HG03139 (cell line): ENCODE measurements around the gene TDRD3.
"Not testable (repeated sequence)": the region's sequence is repeated elsewhere in the genome, so short reads cannot be mapped to it uniquely, and the experiment has no call there.

Source experiments
- ATAC-seq: cut with Tn5 transposase; IDR thresholded peaks from one replicate; pipeline ENCODE4 v1.9.1; 2021; ENCODE audit not compliant: unreplicated experiment

Gene TDRD3

DNA sequence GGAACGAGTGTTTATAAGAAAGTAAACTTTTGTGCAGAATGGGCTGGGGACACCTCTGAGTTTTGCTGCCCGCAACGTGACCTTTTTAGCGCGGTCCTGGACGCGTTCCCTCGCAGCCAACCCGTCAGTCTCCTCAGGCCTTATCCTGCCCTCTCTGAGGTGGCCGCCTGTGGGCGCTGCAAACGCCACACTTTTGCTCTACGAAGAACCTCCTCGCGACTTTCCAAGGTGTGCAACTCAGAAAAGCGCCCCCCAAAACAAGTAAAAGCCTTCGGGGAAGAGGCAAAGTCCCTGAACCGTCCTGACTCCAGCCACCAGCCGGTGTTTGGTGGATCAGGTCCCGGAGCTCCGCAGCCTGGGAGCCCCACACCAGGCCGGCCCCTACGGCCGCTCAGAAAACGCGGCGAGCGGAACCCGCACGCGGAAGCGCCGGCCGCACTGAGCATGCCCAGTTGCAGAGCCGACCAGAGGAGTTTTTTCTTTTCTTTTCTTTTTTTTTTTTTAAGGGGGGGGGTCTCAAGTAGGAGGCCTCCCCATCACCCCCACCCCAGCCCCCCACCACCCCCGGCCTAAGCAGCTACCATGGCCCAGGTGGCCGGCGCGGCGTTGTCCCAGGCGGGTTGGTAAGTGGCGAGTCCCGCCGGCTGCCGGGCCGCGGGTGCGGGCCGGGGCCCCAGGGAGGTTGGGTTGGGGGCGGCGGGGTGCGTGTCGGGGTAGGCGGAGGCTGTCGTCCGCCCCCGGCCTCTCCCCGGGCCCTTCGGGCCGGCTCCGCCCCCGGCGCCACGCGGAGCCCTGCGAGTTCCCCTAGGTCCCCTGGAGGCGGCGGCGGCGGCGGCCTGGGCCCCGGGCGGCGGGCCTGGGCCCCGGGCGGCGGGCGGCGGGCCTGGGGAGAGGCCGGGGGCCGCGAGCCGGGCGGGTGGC lies at the start of gene TDRD3:
Gene TDRD3, plus strand, starts transcription at position 438 of the 921 bp plus-strand sequence. Its CDS starts 145 bp downstream, at position 583.
- peak; percentile 55 for ATAC-seq

- no peak for ATAC-seq
Measured at GRCh38 chr13:60347690-60348089, 49.3 kb upstream of the TDRD3 start.

DNA sequence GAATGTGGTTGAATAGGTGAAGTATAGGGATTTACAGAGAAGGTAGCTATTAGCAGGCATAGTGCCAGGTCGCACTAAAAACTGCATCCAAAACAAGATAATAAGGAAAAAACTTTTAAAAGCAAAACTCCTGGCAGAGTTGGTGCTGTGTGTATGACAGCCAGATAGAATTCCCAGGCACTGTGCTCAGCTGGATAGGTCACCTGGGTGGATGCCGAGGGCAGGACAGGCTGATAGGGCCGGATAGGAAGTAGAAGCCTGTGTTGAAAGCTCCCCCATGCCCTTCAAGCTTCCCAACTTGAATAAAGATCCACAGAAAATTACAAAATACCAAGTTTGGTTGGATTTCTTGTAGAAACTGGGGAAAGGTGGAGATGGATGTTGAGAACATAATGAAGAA lies 48.9 kb upstream of the TDRD3 start:
- ATAC-seq, result no peak

GRCh38 chr13:60351326-60351725 lies 45.7 kb upstream of the TDRD3 start:
- no peak for ATAC-seq

GRCh38 chr13:60351855-60352615 lies 45.0 kb upstream of the TDRD3 start:
- ATAC-seq, result no peak

DNA sequence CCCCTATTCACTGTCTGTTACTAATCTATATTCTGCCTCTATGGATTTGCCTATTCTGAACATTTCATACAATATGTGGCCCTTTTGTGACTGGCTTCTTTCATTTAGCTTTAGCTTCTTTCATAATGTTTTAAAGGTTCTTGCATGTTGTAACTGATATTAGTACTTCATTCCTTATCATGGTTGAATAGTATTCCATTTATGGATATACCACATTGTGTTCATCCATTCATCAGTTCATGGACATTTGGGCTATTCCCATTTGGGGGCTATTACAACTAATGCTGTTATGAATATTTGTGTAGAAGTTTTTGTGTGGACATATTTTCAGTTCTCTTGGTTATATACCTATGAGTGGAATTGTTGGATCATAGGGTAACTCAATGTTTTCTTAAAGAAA lies 44.4 kb upstream of the TDRD3 start:
- ATAC-seq, result no peak

DNA sequence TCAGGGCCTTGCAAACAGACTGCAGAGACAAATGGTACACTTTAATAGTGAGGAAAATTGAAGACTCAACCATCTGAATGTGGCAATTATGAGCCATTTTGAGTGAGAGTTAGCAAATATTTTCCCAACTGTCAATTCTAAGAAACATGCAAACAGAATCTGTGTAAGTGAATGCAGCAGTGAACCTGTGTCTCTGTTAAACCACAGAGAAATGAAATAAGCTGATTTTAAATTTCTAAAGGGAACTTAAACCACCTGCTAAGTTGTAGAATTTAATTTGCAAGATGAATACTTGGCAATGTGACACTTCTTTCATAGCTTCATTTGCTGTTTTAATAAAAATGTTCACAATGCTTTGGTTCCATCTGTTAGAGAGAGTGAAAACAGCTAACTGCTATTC lies 42.0 kb upstream of the TDRD3 start:
- ATAC-seq, result no peak

DNA sequence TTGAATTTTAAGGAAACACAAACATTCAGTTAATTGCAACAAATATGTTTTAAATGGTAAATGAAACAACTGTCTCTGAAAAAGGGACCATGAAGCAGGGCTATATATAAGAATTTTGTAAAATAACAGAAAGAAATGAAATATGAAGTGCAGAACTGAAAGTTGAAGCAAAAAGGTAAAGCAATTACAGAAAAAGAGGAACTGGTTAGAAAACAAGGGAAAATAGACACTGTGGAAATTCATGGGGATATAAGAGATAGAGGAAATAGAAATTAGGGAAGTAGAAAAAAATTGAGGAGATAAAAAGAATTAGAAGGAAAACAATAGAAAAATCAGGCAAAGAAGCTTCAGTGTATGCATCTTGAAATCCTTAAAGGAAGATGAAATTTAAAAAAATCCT lies 40.0 kb upstream of the TDRD3 start:
- no peak for ATAC-seq

DNA sequence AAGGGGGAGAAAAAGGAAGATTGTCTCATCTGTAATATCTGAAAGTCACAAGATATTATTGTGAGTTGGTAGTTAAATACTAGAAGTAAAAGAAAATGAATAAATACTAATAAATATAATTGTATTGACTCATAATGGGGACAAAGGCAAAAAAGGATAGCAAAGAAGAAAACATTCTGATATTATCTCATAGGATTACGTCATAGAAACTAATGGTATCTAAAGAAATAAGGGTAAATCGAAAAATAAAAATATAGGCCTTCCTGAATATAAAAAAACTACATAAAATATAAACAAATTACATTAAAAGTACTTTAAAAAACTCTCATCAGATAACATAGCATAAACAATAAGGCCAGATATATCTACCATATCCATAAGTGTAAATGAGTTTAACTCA lies 38.6 kb upstream of the TDRD3 start:
- ATAC-seq, result no peak

DNA sequence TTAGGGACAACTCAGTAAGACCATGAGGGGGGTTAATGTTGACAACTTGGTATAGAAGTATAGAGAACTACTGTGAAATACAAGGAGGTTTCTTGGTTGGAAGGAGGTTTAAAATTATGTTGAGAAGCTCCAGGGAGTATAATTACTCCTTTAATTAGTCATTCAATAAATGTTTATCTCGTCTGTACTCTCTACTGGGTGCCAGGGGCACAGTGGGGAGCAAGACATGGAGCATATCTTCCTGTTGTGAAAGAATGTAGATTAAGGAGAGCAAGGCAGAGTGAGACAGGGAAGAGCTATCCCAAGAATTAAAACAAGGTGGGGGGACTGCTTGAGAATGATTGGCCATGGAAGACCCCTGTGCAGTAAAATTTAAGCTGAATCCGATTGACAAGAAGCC lies 33.7 kb upstream of the TDRD3 start:
- ATAC-seq, result no peak

DNA sequence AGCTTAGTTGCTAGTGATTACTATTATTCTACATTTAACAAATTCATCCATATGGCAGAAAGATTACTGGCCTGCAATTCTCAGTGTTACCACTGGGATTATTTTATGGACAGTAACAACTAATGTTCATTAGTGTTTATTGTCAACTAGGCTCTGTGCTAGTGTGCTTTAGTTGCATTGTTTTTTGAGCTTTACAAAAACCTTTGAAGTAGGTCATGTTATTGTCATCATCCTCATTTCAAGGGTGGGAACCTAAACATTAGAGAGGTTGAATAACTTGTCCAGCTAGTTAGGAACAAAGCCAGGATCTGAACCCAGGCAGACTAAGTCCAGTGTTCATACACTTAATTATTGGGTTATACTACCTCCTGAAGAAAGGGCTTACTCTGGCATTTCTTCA lies 27.8 kb upstream of the TDRD3 start:
- no peak for ATAC-seq

- no peak for ATAC-seq
Measured at GRCh38 chr13:60370343-60370742, 26.7 kb upstream of the TDRD3 start.

DNA sequence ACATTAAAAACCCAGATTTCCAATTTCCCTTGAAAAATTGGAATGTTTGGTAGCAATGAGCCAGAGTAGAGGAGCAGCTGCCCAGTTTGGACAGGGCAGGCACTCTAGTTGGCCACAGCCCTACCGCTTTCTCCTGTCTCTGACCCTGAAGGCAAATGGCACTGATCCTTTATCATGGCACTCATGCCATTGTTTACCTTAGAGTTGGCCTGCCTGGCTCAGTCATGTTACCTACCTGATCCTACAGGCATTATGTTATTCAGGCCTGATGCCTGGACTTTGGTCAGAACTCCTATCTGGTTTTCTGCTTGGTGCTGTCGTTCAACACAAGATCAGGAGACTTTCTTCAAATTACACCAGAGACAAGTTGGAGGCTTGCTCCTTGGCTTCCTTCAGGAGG lies 24.9 kb upstream of the TDRD3 start:
- ATAC-seq, result no peak

- ATAC-seq, result not testable (repeated sequence)
Measured at GRCh38 chr13:60379282-60379681, 17.7 kb upstream of the TDRD3 start.

DNA sequence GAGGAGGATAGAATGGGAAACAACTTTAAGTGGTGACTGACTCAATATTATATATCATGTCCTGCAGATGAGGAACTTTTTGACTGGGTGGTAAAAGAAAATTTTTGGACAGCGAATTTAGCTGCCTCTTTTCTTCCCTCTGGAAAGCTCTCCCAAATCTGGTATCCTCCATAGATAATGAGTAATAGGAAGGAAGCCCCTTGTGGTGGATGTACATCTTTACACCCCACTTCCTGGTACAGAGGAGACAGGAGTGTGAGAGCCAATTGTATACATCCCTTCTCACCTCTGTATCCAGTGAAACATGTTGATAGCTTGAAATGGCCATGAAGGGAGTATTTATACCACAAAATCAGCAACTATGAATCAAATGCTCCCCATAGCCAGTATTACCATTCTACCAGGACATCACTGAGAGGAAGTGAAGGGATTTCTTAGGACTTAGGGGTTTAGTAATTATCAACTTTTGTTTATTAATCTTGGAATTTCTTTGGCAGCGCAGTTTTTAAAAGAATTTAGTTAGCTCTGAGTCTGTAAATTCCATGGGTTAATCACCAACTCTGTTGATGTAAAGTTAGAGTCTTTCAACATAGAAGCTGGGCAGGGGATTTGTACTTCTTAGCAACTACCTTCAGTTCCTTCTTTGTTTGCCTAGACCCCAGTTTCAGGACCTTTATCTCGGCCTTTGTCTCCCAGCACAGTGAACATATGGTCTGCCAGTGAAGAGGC lies 17.0 kb upstream of the TDRD3 start:
- ATAC-seq, result no peak

- no peak for ATAC-seq
Measured at GRCh38 chr13:60384911-60385310, 12.1 kb upstream of the TDRD3 start.

DNA sequence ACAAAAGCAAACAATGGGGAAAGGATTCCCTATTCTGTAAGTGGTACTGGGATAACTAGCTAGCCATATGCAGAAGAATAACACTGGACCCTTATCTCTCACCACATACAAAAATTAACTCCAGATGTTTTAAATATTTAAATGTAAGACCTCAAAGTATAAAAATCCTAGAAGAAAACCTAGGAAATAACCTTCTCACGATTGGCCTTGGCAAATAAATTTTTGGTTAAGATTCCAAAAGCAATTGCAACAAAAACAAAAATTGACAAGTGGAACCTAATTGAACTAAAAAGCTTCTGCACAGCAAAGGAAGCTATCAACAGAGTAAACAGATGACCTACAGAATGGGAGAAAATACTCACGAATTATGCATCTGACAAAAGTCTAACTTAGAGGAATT lies 10.8 kb upstream of the TDRD3 start:
- ATAC-seq, result no peak

DNA sequence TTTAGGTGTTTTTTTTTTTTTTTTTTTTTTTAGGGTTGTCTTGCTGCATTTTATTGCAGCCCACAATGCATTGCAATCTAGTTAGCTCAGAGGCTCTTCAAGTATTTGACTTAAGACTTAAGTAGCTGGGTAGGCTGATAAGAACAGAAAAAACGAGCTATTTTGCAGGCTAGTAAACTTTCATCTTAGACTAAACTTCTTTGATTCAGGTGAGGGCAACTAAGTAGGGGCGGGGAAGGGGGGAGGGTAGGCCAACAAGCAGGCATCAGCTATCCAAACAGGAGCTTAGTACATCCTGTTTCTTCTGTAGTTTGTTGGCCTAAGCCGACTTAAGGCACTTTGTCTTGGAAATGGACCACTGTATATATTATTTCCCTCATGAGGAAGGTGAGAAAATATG lies 4.9 kb upstream of the TDRD3 start:
- ATAC-seq, result no peak

DNA sequence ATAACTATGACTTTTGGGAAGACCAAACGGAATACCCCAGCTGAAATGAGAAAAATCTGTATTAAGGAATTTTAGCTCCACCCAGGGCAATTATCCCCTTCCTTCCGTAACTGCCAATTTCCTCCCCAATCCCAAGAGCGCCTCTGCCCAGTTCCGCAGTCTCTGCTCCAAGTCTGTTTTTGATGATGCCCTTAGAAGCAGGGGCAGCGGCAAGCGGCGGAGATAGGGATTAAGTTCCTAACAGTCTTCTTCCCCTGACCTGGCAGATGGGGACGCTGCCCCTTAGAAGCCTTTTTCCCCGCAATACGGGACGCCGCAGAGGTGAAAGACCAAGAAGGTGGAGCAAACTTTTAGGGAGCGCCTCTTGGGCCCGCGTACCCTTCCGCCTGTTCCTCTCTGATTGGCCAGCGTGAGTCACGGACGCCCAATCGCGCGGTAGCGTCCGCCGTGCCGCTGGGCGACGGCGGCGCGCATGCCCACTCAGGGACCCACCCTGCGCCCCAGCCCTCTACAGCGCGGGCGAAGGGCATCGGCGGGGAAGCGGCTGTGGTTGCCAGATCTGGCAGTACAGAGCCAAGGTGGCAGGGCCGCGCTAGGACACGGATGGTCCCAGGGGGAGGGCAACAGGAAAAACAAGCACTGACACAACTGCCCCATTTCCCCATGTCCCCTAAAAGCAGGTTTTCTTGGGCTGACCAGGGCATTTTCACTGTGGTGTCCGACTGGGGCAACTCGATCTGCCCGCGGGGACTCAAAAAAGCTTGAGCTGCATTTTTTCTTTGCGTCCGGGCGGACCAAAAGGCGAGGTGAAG lies 843 bp upstream of the TDRD3 start:
- ATAC-seq, result peak; percentile 73

- ATAC-seq, result peak; percentile 30
Measured at GRCh38 chr13:60397704-60398378, 821 bp downstream of the TDRD3 start.
